Prostate gland (tissue), 2 donors: ENCODE results near the gene ZNF688. TPM values are rescaled to one million over a fixed set of nuclear protein-coding genes. Genes with fewer than 3 reads are reported as not detected.
"Not testable (repeated sequence)": the region's sequence is repeated elsewhere in the genome, so short reads cannot be mapped to it uniquely, and the experiment has no call there.

ENCODE experiments used
- DNase-seq: peaks from one replicate; pipeline ENCODE4 v3.0.0-alpha.2; 2019; ENCODE audit warnings: low spot score
- H3K27ac ChIP-seq, 2 donors: fragments of 200-600 bp; sonication (generic); 2 replicates each; pipeline ENCODE4 v1.5.1; 2017 to 2019
- H3K27me3 ChIP-seq: fragments of 200-600 bp; sonication (generic); replicated peaks from 2 replicates; pipeline ENCODE4 v1.5.1; 2019; ENCODE audit not compliant: insufficient read depth
- H3K36me3 ChIP-seq, 2 donors: fragments of 200-600 bp; sonication (generic); 1 replicate in 1 of 2; 2 replicates in 1 of 2; pipeline versions ENCODE4 v1.5.1 to v1.8.1; 2017 to 2019
- H3K4me1 ChIP-seq: fragments of 200-600 bp; sonication (generic); replicated peaks from 2 replicates; pipeline ENCODE4 v1.5.1; 2019
- H3K4me3 ChIP-seq, 2 donors: fragments of 200-600 bp; sonication (generic); 2 replicates each; pipeline ENCODE4 v1.5.1; 2017 to 2019
- H3K9me3 ChIP-seq: fragments of 200-600 bp; sonication (generic); 2 replicates; pipeline ENCODE4 v1.5.1; 2017
- POLR2A ChIP-seq: fragments of 450-650 bp; IDR thresholded peaks from one replicate; pipeline ENCODE4 v1.6.1; 2016; ENCODE audit warnings: antibody characterized with exemption, mild to moderate bottlenecking
- POLR2AphosphoS5 ChIP-seq: sonication (generic); formaldehyde crosslinking; IDR thresholded peaks from one replicate; pipeline ENCODE4 v1.6.1; 2017; ENCODE audit warnings: antibody characterized with exemption
- WGBS: methylation state at CpG from one replicate; pipeline ENCODE4 v1.1.5; 2018; 5-methylcytosine and 5-hydroxymethylcytosine counted together
- intact Hi-C: fragments of 100-400 bp; cut with DNase I; formaldehyde crosslinking; loops from one replicate; pipeline ENCODE4 v1.14.2; 2022
- total RNA-seq, 2 donors: library from RNA; depleted of rRNA; stranded (reverse); fragments of >200 nt; gene quantifications; one replicate each; pipeline ENCODE4 v1.1.0, GENCODE V29; 2016
- TF ChIP-seq, protein P1 (sequence below), 4 experiments: fragments of 200-600 bp in 2 of 4; fragments of 450-650 bp in 2 of 4; sonication (generic) in 2 of 4; IDR thresholded peaks; 1 replicate in 3 of 4; 2 replicates in 1 of 4; pipeline ENCODE4 v1.5.1; 2016 to 2019; ENCODE audit warnings: antibody characterized with exemption in 4 of 4, mild to moderate bottlenecking in 2 of 4, moderate library complexity in 2 of 4

The ZNF688 gene
- total RNA-seq, 2 donors from 2014 or later: 20.4 to 21.5 TPM

DNA sequence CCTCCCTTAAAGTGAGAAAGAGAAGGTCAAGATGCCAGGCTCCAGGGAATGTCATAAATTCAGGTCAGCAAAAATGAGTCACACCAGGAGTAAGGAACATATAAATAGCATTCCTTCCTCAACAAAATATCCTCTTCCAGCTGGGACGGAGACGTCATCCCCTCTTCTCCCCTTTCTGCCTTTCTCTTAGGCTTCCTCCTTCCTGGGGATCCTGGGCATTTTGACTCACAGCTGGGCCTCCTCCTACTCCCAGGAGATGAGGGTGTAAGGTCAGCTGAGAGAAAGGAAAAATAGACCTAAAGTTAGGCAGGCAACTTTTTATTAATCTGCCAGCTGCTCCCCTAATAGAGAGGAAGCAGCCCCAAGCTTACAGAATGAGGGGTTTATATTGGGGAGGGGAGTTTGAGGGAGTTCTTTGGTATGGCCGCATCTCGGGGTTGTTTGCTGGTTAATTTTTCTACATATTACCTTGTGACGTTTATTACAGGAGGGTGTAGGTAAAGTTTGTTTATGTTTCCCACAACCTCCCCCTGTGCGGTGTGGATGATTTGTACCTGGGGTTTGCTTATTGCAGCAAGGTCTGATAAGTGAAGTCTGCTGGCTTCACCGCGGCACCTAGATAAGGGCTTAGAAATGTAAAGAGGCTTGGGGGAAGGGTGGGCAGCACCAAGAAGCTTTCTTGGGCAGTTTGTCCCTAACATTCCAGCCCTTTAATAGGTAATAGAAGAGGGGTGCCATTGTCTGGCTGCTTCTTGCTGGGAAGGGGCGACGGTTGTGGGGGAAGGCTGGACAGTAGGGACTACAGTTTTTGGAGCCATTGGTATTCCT, 29.8 kb downstream of the ZNF688 start:
- TF ChIP-seq POLR2AphosphoS5: no peak
- TF ChIP-seq, protein P1, sequence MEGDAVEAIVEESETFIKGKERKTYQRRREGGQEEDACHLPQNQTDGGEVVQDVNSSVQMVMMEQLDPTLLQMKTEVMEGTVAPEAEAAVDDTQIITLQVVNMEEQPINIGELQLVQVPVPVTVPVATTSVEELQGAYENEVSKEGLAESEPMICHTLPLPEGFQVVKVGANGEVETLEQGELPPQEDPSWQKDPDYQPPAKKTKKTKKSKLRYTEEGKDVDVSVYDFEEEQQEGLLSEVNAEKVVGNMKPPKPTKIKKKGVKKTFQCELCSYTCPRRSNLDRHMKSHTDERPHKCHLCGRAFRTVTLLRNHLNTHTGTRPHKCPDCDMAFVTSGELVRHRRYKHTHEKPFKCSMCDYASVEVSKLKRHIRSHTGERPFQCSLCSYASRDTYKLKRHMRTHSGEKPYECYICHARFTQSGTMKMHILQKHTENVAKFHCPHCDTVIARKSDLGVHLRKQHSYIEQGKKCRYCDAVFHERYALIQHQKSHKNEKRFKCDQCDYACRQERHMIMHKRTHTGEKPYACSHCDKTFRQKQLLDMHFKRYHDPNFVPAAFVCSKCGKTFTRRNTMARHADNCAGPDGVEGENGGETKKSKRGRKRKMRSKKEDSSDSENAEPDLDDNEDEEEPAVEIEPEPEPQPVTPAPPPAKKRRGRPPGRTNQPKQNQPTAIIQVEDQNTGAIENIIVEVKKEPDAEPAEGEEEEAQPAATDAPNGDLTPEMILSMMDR (IDR thresholded peaks at IDR 0.05): no peak
- TF ChIP-seq POLR2A: no peak
- Histone ChIP-seq H3K36me3 (no peaks in the 10 kb centered on the region), H3K27me3 (no peaks in the 10 kb centered on the region), H3K4me1 (no peaks in the 10 kb centered on the region), H3K4me3 (no peak overlapping the region), H3K27ac (no peak overlapping the region), H3K9me3 (no peaks in the 10 kb centered on the region)
- intact Hi-C loops: no loop called here
- DNase-seq: no peak
- WGBS: 69% methylated on average over 10 of the region's 10 CpGs

DNA sequence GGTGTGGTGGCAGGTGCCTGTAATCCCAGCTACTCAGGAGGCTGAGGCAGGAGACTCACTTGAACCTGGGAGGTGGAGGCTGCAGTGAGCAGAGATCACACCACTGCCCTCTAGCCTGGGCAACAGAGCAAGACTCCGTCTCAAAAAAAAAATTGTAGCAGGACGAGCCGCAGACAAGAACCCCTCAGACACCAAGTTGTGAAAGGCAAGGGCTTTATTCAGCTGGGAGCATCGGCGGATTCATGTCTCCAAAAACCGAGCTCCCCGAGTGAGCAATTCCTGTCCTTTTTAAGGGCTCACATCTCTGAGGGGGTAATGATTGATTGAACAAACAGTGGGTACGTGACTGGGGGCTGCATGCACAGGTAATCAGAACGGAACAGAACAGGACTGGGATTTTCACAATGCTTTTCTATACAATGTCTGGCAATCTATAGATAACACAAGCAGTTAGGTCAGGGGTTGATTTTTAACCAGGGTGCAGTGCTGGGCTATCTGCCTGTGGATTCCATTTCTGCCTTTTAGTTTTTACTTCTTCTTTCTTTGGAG, 30.5 kb downstream of the ZNF688 start:
- DNase-seq, H3K4me3 ChIP-seq, H3K27me3 ChIP-seq, H3K36me3 ChIP-seq, intact Hi-C loops, H3K4me1 ChIP-seq, H3K9me3 ChIP-seq, H3K27ac ChIP-seq: not testable (repeated sequence)
- 75% methylated on average over 9 of the region's 9 CpGs for WGBS

DNA sequence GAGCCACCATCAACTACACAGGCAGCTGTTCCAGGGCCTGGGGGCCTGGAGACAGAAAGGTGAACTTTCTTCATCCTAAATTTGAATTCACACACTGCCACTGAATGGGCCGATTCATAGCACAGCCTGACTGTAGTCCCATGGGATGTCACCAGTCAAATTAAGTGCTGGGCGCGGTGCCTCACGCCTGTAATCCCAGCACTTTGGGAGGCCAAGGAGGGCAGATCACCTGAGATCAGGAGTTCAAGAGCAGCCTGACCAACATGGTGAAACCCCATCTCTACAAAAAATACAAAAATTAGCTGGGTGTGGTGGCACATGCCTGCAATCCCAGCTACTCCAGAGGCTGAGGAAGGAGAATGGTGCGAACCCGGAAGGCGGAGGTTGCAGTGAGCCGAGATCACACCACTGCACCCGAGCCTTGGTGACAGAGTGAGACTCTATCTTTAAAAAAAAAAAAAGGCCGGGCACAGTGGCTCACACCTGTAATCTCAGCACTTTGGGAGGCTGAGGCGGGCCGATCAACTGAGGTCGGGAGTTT, 31.5 kb downstream of the ZNF688 start:
- H3K9me3 ChIP-seq, H3K27ac ChIP-seq, intact Hi-C loops, H3K36me3 ChIP-seq, H3K27me3 ChIP-seq, H3K4me3 ChIP-seq, H3K4me1 ChIP-seq, DNase-seq: not testable (repeated sequence)
- 91% methylated on average over 13 of the region's 13 CpGs for WGBS

DNA sequence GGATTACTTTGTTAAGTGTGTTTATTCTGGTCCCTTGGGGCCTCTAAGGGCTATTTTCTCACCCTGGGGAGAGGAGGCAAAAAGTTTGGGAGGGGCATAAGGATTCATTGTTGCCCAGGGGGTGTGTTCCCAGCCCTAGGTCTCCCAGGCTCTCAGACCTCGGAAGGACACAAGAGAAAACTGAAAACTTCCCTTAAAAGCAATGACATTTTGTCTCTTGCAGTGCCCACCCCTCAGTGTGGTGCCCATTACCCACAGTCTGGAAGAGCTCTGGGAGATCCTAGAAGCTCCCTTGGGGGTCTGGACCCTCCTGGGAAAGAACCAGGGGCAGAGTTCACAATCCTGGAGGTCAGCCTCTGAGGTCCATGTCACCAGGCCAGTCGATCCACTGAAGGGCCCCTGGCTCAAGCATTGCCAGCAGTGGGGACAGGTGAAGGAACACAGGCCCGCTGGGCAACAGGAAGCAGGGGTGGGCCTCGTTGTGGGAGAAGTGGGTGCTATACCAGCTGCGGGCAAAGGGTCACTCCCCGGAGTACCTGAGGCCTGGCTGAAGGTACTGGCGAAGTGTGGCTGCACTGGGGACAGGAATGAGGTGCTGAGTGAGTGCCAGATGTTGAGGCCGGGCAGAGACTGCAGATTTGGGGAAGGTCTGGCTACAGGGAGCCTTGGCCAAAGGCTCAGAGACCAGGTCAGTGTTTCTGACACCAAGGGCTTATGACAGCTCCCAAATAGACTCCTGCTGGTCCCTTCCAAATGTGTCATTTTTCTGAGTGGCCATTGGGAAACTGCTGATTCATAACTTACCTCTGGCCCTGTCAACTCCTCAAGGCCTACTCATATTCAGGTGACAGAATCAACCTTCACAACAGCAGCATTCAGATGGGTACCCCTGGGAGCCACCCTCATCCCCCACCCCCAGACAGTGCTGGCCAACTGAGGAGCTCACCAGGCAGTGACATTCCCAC, 32.2 kb downstream of the ZNF688 start:
- no peak for DNase-seq
- H3K27me3 ChIP-seq: no peaks in the 10 kb centered on the region
- TF ChIP-seq POLR2A (no peak), POLR2AphosphoS5 (no peak)
- TF ChIP-seq, protein P1 (IDR thresholded peaks at IDR 0.05): no peak
- intact Hi-C loops: no loop called here
- peaks cover 4% of the 10 kb centered on the region for H3K4me1 ChIP-seq
- WGBS: 91% methylated on average over 8 of the region's 8 CpGs
- no peaks in the 10 kb centered on the region for H3K36me3 ChIP-seq
- no peaks in the 10 kb centered on the region for H3K9me3 ChIP-seq
- no peak overlapping the region for H3K27ac ChIP-seq
- no peak overlapping the region for H3K4me3 ChIP-seq

DNA sequence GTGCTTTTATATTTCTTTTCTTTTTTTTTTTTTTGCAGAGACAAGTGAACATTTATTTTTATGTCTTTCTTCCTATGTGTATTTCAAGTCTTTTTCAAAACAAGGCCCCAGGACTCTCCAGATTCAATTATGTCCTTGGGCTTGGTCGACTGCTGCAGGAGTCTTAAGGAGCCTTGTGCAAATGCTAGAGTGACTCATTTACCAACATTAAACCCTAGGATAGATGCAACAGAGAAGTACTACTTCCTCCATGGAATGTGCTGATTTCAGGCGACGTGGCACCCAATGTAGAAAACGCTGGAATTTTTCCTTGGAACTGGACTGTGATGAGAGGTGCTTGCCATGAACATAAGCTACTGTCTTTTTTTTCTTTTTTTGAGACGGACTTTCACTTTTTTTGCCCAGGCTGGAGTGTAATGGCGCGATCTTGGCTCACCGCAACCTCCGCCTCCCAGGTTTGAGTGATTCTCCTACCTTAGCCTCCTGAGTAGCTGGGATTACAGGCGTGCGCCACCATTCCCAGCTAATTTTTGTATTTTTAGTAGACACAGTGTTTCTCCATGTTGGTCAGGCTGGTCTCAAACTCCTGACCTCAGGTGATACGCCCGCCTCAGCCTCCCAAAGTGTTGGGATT, 35.0 kb downstream of the ZNF688 start:
- H3K27ac ChIP-seq, H3K27me3 ChIP-seq, H3K36me3 ChIP-seq, H3K4me1 ChIP-seq, H3K4me3 ChIP-seq, H3K9me3 ChIP-seq, intact Hi-C loops, DNase-seq: not testable (repeated sequence)
- 92% methylated on average over 13 of the region's 13 CpGs for WGBS
